HG02642 (cell line): Measurements from ENCODE around the gene RSPH9.

ENCODE experiments used
- ATAC-seq: cut with Tn5 transposase; IDR thresholded peaks from one replicate; pipeline ENCODE4 v1.9.1; 2021; ENCODE audit warnings: mild to moderate bottlenecking; ENCODE audit not compliant: unreplicated experiment, poor library complexity

RSPH9 gene, protein sequence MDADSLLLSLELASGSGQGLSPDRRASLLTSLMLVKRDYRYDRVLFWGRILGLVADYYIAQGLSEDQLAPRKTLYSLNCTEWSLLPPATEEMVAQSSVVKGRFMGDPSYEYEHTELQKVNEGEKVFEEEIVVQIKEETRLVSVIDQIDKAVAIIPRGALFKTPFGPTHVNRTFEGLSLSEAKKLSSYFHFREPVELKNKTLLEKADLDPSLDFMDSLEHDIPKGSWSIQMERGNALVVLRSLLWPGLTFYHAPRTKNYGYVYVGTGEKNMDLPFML

GRCh38 chr6:43644940-43645612 lies at the start of gene RSPH9:
RSPH9 (plus strand) TSS chr6:43645036; CDS start chr6:43645099, 63 bp downstream.
- ATAC-seq = peak; percentile 72

DNA sequence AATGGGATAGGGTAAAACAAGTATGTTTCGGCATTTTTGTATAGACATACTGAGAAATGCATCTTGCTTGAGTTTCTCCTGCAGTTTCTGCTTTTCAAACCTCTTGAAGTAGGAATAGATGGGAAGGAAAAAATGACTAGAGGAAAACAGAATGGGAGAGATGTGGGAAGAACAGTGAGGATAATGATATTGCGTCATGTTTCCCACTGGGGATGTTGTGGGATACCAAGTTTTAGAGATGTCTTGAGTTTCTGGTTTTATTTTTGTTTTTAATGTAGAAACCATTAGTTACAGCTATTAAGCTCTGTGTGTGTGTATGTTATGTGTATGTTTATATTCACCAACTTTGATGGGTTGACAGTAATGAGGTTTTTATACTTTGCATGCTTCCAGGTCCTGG lies 44.2 kb upstream of the RSPH9 start:
- no peak for ATAC-seq

GRCh38 chr6:43604174-43604573 lies 40.7 kb upstream of the RSPH9 start:
- no peak for ATAC-seq

GRCh38 chr6:43606019-43606418 lies 38.8 kb upstream of the RSPH9 start:
- no peak for ATAC-seq

DNA sequence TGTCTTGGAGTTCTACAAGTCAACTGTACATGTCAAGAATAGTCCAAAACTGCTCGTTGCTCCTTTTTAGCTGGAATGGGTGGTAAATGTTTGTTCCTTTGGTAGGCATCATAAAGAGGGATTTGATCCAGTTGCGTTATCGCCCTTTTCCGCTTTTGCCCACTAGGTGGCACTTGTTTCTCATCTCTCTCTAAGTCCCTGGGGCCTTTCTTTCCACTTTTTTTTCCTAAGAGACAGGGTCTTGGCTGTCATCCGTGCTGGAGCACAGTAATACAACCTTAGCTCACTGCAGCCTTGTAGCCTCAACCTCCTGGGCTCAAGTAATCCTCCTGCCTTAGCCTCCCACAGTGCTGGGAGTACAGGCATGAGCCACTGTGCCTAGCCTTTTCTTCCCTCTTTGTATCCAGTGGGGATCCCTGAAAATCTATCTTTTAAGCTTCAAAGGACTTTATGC lies 36.5 kb upstream of the RSPH9 start:
- ATAC-seq = no peak

GRCh38 chr6:43608807-43609206 lies 36.0 kb upstream of the RSPH9 start:
- ATAC-seq = no peak

DNA sequence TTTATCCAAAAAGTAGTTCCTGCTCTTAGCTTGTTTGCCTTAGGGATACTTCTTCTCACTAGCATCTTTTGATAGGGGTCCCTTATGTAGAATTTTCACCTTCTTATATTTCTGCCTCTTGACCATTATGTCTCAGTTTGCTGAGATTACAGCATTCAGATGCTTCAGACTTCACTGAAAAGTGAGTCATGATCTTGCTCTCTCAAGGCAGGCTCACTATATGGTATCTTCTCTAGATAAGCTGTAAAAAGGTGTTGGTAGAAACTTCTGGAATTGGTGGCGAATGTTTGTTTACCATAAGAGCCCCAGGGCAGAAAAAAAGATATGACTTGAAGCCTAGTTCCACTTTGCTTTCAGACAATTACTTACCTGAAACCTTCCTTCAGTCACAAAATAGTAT lies 35.4 kb upstream of the RSPH9 start:
- no peak for ATAC-seq

DNA sequence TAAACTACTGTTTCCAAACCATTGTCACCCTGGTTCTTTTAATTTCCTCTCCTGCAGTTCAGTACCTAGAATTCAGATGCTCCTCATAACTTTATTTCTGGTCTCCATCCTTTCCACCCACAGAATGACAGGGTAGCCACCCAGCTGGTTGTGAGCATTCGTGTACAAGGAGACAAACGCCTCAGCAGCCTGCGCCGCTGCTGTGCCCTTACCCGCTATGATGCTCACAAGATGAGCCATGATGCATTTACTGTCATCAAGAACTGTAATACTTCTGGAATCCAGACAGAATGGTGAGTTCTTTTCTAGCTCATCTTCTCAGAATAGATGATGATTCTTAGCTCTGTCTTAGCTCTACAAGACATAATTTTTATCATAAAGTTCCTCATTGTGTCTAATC lies 34.4 kb upstream of the RSPH9 start:
- ATAC-seq = no peak

DNA sequence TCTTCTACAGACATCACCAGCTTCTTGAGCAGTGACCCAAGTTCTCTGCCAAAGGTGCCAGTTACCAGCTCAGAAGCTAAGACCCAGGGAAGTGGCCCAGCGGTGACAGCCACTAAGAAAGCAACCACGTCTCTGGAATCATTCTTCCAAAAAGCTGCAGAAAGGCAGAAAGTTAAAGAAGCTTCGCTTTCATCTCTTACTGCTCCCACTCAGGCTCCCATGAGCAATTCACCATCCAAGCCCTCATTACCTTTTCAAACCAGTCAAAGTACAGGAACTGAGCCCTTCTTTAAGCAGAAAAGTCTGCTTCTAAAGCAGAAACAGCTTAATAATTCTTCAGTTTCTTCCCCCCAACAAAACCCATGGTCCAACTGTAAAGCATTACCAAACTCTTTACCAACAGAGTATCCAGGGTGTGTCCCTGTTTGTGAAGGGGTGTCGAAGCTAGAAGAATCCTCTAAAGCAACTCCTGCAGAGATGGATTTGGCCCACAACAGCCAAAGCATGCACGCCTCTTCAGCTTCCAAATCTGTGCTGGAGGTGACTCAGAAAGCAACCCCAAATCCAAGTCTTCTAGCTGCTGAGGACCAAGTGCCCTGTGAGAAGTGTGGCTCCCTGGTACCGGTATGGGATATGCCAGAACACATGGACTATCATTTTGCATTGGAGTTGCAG lies 31.0 kb upstream of the RSPH9 start:
- no peak for ATAC-seq

DNA sequence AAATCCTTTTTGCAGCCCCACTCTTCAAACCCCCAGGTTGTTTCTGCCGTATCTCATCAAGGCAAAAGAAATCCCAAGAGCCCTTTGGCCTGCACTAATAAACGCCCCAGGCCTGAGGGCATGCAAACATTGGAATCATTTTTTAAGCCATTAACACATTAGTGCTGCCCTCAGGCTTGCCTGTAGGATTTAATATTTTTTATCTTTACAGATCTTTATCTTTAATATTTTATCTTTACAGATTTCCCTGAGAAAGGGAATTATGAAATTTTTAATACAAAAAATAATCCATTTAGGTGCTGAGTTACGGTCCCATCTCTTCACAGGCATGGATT lies 30.5 kb upstream of the RSPH9 start:
- no peak for ATAC-seq

DNA sequence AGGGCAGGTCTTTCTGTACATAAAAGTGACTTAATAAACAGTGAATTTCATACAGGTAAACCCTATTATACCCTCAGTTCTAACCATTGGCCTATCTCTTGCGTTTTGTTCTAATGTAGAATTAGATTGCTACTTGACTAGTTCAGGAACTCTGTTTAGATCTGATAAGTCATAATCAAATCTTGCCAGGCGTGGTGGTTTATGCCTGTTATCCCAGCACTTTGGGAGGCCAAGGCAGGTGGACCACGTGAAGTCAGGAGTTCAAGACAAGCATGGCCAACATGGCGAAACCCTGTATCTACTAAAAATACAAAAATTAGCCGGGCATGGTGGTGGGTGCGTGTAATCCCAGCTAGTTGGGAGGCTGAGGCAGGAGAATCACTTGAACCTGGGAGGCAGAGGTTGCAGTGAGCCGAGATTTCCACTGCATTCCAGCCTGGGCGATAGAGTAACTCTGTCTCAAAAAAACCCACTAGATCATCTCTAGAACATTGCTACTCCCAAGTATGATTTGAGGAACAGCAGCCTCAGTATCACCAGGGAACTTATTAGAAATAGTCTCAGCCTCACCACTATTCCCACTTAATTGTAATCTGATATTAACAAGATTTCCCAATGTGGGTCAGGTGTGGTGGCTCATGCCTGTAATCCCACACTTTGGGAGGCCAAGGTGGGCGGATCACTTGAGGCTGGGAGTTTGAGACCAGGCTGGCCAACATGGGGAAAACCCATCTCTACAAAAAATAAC lies 27.9 kb upstream of the RSPH9 start:
- ATAC-seq = no peak

GRCh38 chr6:43621078-43621835 lies 23.6 kb upstream of the RSPH9 start:
- ATAC-seq = no peak

- no peak for ATAC-seq
These were observed 23.0 kb upstream of the RSPH9 start for GRCh38 chr6:43621836-43622180.

DNA sequence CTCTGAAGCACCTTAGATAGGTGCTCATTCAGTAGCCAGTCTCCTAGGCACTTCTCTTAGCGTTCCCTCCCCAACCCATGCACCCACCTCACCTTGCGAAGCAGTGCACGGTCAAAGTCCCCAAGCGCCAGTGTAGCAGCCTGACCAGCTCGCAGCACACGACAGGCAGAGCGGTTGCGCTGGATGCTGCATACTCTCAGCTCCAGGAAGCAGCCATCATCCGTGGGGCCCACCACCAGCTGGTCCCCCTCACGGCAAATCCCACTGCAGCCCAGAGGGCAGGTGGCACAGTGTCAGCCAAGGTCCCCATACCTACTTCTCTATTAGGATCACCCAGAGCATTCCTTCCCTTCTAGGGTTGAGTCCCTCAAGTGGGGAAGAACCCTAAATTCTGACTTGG lies 22.3 kb upstream of the RSPH9 start:
- ATAC-seq = no peak

GRCh38 chr6:43623880-43624785 lies 20.7 kb upstream of the RSPH9 start:
- ATAC-seq = no peak

GRCh38 chr6:43624786-43625288 lies 20.0 kb upstream of the RSPH9 start:
- ATAC-seq = no peak

DNA sequence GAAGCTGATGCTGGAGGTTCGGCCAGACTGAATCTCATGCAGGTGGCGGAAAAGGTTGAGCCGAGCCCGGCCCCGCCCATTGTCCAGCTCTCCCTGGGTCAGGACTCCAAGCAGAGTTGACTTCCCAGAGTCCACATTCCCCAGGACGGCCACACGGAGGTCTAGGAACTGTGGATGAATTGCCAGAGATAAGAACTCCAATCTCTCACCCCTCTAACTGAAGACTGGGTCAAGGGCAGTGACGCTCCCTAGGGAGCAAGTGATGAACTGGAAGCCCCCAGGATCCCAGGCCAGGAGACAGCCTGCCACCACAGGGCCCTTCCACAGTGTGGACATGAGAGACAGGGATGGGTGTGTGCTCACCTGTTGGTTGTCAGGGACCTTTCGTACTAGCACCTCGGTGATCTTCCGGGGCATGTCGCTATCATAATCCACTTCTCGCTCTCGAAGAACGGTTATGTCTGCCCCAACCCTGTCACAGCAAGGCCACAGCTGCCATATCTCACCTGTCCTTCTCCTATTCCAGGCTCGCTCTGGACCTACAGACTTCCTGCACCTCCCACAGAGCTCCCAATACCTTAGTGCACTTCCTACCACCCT lies 19.3 kb upstream of the RSPH9 start:
- ATAC-seq = no peak

DNA sequence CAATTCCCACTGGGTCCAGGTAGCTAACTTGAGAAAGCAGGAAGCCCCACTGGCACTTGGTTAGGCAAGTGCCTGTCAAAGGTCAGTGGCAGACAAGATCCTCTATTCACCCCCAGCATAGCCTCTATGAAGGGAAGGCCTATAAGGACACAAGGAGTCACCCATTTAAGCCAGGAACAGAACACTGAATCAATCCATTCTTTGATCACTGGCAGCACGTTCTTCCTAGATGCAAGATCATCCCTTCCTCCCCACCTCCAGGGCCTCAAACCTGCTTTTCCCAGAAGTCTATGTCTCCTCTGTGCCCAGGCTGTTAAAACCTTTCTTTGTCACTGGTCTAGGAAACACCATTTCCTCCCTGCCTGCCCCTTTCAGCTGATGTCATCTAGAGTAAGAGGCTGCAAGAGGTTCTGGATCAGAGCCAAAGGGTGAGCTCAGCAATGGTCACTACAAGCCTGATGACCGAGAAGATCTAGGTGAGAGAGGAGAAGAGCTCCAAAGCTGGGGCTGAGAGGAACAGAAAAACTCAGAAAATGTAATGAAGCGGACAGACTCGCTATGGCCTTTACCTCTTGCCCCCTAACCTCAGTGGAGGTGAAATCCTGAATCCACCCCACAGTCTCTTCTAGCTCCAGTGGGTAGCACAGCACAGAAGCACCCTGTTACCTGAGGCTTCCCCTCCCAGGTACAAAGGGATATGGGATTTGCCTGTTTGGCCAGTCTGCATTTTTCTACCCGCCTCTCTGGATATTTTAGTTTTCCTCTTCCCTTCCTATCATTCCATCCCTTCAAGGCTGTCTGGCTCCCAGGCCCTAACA lies 17.6 kb upstream of the RSPH9 start:
- ATAC-seq = no peak
